Activated naive CD4-positive, alpha-beta T cell treated with anti-CD3 and anti-CD28 coated beads, Interleukin-2, amount 50 U/mL, for 72 hours (primary cell): ENCODE results near the gene RPL15. TPM values are rescaled to one million over a fixed set of nuclear protein-coding genes. Genes with fewer than 3 reads are reported as not detected.
"Not testable (repeated sequence)": the region's sequence is repeated elsewhere in the genome, so short reads cannot be mapped to it uniquely, and the experiment has no call there.

Experiments
- ATAC-seq, 2 donors: fragments of 150-1000 bp; cut with Tn5 transposase; 2 replicates each; pipeline ENCODE4 v1.10.0; 2021; ENCODE audit warnings: mild to moderate bottlenecking in 2 of 2, moderate library complexity in 2 of 2
- DNase-seq, 2 donors: peaks; one replicate each; pipeline ENCODE4 v3.0.0; 2021 to 2022; ENCODE audit warnings: low spot score in 2 of 2
- H3K27ac Mint-ChIP-seq, 2 donors: one replicate each; pipeline ENCODE4 v1.8.0; 2022; ENCODE audit warnings: mild to moderate bottlenecking in 2 of 2, mixed read lengths in 2 of 2
- H3K36me3 Mint-ChIP-seq, 2 donors: one replicate each; pipeline ENCODE4 v1.8.0; 2022; ENCODE audit warnings: mixed read lengths in 2 of 2
- H3K9me3 Mint-ChIP-seq, 2 donors: one replicate each; pipeline ENCODE4 v1.8.0; 2022; ENCODE audit warnings: mixed read lengths in 2 of 2
- total RNA-seq, 2 donors: library from RNA; stranded (reverse); gene quantifications; one replicate each; pipeline ENCODE4 v1.2.3, GENCODE V29; 2022

The RPL15 gene
- total RNA-seq: 1,000 to 10,000 TPM; 2,185 to 2,637 TPM

DNA sequence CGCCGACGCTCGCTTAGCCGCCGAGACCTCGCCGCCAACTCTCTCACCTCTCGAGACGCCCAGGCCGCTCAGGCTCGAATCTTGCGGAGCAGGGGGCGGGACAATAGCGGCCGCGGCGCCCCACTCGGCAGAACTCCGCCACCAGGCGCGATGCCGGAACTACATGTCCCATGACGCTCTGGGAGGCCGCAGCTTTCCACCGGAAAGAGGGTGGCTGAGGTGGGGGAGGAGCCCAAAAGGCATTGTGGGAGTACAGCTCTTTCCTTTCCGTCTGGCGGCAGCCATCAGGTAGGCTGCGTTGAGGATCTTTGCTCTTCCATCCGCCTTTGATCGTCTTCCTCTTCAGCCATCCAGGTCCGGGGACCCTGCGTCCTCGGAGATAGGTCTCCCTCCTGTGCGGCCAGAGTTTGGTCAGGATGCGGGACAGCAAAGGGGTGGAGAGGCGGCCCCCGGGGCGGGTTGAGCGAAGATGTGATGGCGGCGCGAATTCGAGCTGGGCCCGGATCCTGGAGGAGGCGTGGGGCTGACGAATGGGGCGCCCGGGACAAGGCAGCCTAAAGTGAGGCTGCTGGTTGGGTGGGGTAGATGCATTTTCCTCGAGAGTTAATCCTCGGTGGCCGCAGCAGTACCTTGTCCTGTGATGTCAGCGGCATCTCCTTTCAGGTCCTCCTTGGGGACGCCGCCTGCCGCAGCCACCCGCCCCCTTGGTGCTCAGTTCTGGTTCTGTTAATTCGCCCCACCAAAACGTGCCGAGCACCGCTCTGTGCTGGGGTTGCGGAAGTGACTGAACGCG lies at the start of gene RPL15, which contains the start of gene NKIRAS1:
Gene RPL15, plus strand, starts transcription at position 247 of the 793 bp plus-strand sequence. CDS start 728 bp downstream, outside the sequence.
Gene NKIRAS1, minus strand, starts transcription at position 105 of the 793 bp plus-strand sequence. CDS start 6,086 bp downstream, outside the sequence.
- peaks cover 39 to 47% of the 10 kb centered on the region in 2 donors for H3K36me3 Mint-ChIP-seq
- no peaks in the 10 kb centered on the region for H3K9me3 Mint-ChIP-seq
- H3K27ac Mint-ChIP-seq: peak within 1 kb of the TSS; percentile 98 to 99

DNA sequence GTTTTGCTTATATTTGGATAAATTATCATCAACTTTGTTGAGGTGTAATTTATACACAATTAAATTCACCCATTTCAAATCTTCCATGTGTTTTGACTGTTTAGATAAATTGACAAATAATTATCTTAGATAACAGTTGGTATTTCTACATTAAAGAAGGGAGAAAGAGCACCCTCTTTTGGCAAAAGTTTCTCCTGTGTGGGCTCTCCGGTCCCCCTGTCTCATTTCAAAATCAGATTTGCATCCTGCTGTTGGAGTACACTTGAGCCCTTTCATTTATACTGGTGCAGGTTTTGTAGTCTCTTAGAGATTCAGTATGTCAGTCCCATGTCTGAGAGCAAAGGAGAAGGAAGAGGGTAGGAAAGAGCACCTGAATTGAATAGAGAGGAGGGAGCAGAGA lies 49.5 kb upstream of the RPL15 start:
- Mint-ChIP-seq H3K27ac (peak overlapping the region in 1 of 2 donors; percentile 55), H3K9me3 (no peaks in the 10 kb centered on the region), H3K36me3 (no peaks in the 10 kb centered on the region)
- DNase-seq: no peak
- no peak for ATAC-seq

More for the DNA sequence above, at the start of gene RPL15, which contains the start of gene NKIRAS1:
- ATAC-seq: peak; percentile 94 to 96
- DNase-seq: peak; percentile 95 to 97

DNA sequence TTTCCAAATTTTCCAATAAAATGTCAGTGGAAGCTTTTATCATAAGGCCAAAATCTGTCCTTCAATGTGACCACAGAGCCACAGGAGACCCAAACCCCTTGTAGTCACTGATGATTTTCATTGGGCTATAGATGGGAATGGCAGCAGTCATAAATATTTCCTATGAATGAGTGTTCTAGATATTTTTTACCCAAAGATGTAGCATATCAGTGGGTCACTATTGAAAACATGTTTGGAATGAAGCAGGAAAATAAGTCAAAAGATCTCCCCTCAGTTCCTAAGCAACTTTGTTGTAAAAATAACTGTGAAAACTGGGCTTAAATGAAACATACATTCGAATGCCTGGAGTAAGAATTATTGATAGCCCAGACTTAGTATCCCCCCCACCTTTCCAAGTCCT lies 49.1 kb upstream of the RPL15 start:
- H3K36me3 Mint-ChIP-seq: no peaks in the 10 kb centered on the region
- peak overlapping the region in 1 of 2 donors; percentile 55 for H3K27ac Mint-ChIP-seq
- no peak for ATAC-seq
- DNase-seq: no peak
- H3K9me3 Mint-ChIP-seq: no peaks in the 10 kb centered on the region

DNA sequence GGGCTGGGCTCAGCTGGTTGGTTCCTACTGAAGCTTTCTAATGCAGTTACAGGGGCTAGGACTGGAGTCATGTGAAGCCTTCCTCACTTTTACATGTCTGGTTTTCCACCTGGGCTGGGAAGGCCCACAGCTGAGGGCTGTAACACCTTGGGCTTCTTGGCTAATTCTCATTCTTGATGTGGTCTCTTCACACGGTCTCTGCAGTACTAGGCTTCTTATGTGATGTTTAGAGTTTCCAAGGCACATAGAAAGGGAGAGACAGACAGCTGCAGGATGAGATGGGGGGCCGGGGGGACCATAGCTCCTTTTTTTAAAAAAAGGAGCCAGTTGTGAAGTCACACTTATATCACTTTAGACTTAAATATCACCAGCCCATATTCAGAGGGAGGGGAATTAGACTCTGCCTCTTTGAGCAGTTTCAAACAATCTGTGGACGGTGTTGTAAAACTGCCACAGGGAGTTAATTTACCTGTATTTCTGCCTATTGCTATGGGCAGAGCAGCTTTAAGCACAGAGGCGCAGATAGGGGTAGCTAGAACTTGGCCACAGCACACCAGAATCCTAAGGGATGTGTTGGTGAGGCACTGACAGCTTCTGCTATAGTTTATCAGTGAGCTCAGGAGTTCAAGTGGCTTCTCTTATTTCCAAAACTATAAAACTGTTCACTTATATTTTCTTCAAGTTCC lies 46.8 kb upstream of the RPL15 start:
- no peak for ATAC-seq
- DNase-seq: no peak
- Mint-ChIP-seq H3K27ac (no peak overlapping the region), H3K36me3 (no peaks in the 10 kb centered on the region), H3K9me3 (no peaks in the 10 kb centered on the region)

GRCh38 chr3:23870663-23871043 lies 46.3 kb upstream of the RPL15 start:
- ATAC-seq, DNase-seq, H3K36me3 Mint-ChIP-seq, H3K9me3 Mint-ChIP-seq, H3K27ac Mint-ChIP-seq: not testable (repeated sequence)

DNA sequence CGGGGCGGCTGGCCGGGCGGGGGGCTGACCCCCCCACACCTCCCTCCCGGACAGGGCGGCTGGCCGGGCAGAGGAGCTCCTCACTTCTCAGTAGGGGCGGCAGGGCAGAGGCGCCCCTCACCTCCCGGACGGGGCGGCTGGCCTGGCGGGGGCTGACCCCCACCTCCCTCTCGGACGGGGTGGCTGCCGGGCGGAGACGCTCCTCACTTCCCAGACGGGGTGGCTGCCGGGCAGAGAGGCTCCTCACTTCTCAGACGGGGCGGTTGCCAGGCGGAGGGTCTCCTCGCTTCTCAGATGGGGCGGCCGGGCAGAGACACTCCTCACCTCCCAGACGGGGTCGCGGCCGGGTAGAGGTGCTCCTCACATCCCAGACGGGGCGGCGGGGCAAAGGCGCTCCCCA lies 45.6 kb upstream of the RPL15 start:
- not testable (repeated sequence) for H3K36me3 Mint-ChIP-seq, H3K9me3 Mint-ChIP-seq, ATAC-seq, H3K27ac Mint-ChIP-seq, DNase-seq

DNA sequence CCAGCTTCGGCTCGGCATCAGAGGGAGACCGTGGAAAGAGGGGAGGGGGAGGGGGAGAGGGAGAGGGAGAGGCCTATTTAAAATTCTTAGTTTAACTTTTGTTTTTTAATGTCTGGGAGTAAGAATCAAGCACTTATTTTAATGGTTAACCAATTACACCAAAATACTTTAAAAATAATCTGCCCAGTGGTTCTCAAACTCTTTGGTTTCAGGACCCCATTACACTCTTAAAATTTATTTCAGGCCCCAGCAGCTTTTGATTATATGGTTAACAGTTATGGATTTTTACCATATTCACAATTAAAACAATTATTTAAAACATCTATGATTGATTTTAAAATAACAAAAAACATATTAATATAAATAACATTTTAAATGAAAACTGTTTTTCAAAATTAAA lies 44.6 kb upstream of the RPL15 start:
- ATAC-seq (no peak), DNase-seq (no peak)
- Mint-ChIP-seq H3K27ac (no peak overlapping the region), H3K36me3 (no peaks in the 10 kb centered on the region), H3K9me3 (no peaks in the 10 kb centered on the region)

DNA sequence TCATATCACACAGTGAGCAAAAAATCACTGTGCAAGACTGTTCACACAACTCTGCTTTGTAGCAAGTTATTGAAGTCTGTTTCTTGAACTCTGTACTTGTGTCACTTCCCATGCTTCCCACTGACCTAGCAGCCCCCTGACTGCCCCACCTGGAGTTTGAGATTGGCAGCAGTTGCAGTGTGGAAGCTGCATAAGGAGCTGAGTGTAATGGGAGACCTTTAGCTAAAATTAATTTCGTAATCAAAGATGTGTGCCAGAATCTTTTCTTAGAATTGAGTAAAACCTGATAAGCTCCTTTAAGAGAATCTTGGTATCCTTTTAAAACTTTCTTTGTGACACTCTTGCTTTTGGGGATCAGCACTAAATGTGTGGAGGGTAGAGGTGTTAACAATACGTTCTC lies 43.0 kb upstream of the RPL15 start:
- Mint-ChIP-seq H3K27ac (no peak overlapping the region), H3K9me3 (no peaks in the 10 kb centered on the region), H3K36me3 (peaks cover 0 to 1% of the 10 kb centered on the region in 2 donors)
- no peak for DNase-seq
- no peak for ATAC-seq

DNA sequence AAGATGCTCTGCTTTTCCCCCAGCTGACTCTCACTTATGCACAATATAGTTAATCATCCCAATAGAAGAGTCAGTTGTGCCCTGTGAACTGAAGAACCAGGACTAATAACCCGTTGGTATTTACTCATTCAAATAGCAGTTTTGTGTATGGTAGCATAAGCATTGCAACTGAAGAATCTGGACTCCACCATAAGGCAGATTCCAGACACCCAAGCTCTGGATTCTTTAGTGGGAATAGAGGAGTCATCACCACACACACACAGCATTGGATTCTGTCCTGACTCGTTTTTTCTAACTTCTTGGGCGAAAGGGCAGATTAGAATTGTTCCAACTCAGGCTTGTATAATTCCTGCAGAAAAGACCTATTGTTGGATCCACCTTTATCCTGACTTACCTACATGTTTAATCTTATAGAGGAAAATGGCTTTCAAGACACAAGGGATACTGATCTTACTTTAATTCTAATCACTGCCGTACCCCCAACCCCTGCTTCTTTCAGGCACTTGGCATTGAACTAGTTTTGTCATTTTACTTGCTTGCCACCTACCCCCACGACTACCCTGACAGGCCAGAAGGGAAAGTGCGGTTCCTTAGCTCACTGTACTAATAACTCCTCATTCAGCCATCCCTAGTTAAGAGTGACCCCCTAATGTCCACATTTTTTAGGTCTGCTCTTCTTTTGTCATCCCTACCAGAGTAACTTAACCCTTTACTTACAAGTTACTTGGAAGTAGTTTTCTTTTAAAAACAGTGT lies 42.4 kb upstream of the RPL15 start:
- peaks cover 0 to 7% of the 10 kb centered on the region in 2 donors for H3K36me3 Mint-ChIP-seq

DNA sequence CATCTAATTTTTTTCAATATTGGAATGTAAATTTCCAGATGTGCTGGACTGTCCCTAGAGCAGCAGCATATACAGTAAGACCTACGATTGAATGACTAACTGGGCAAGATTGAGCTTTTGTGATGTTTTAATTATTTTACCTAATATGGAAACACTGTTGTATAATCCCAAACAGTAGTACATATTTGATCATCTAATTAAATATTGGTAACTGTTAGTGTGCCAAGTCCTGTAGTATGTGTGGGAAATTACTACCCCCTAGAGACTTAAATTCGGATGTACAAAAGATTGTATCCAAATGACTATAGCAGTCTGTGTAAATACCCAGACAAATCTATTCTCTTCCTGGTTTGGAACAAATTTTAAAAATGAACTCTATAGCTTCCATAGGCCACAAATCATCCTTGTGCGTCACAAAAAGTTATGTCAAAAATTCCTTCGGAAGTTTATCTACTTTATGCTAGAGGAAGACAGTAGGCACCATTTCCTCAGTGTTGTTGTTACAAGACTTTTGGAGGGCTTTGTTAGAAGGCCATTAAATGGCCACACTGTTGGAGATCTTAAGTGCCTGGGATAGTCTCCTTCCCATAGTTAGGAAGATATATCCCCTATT lies 41.7 kb upstream of the RPL15 start:
- ATAC-seq (no peak), DNase-seq (no peak)
- Mint-ChIP-seq H3K36me3 (peaks cover 0 to 9% of the 10 kb centered on the region in 2 donors), H3K9me3 (no peaks in the 10 kb centered on the region), H3K27ac (peak overlapping the region in 1 of 2 donors; percentile 11)

More for the DNA sequence above, 42.4 kb upstream of the RPL15 start:
- DNase-seq (no peak), ATAC-seq (no peak)
- Mint-ChIP-seq H3K27ac (peak overlapping the region in 1 of 2 donors; percentile 11), H3K9me3 (no peaks in the 10 kb centered on the region)

GRCh38 chr3:23876923-23877322 lies 40.0 kb upstream of the RPL15 start:
- Mint-ChIP-seq H3K9me3 (no peaks in the 10 kb centered on the region), H3K27ac (no peak overlapping the region), H3K36me3 (peaks cover 4 to 17% of the 10 kb centered on the region in 2 donors)
- DNase-seq (no peak), ATAC-seq (no peak)

- ATAC-seq (no peak), DNase-seq (no peak)
- Mint-ChIP-seq H3K36me3 (peaks cover 8 to 21% of the 10 kb centered on the region in 2 donors), H3K27ac (peak overlapping the region in 1 of 2 donors; percentile 32), H3K9me3 (no peaks in the 10 kb centered on the region)
These were observed 39.5 kb upstream of the RPL15 start for GRCh38 chr3:23877329-23877980.

DNA sequence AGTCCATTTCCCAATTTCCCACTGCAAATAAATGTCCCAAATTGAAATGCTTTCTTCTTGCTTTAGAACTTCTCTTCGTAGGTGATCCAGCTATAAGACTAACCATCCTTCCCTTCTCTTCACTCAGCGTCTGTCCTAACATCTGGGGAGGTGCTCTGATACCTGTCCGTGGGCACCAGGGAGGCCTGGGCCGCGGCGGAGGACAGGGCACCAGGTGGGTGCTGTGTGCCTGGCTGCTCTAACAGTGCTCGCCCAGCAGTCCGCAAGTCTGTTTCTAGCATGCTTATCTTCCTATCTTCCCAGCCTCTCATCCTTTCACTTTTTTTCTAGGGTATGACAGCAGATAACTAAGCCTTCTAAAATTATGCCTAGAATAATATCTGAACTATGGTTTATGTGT lies 37.4 kb upstream of the RPL15 start:
- Mint-ChIP-seq H3K27ac (peak overlapping the region in 1 of 2 donors; percentile 9), H3K9me3 (no peaks in the 10 kb centered on the region), H3K36me3 (peaks cover 8 to 21% of the 10 kb centered on the region in 2 donors)
- DNase-seq (no peak), ATAC-seq (no peak)

- Mint-ChIP-seq H3K27ac (no peak overlapping the region), H3K9me3 (no peaks in the 10 kb centered on the region), H3K36me3 (peaks cover 8 to 21% of the 10 kb centered on the region in 2 donors)
- no peak for DNase-seq
- no peak for ATAC-seq
These were observed 36.1 kb upstream of the RPL15 start for GRCh38 chr3:23880703-23881339.

- H3K9me3 Mint-ChIP-seq, DNase-seq, ATAC-seq, H3K27ac Mint-ChIP-seq: not testable (repeated sequence)
- H3K36me3 Mint-ChIP-seq: peaks cover 8 to 21% of the 10 kb centered on the region in 2 donors
These were observed 34.9 kb upstream of the RPL15 start for GRCh38 chr3:23881993-23882392.
